CD4-positive, alpha-beta T cell treated with Interleukin-6 at 100 ng/mL for 8 hours (primary cell): Measurements from ENCODE around the gene ZNF415.
"Not testable (repeated sequence)": the region's sequence is repeated elsewhere in the genome, so short reads cannot be mapped to it uniquely, and the experiment has no call there.

Experiments
- DNase-seq: peaks from one replicate; pipeline ENCODE4 v3.0.0-alpha.2; 2020; ENCODE audit warnings: mixed read lengths, low spot score

The ZNF415 gene

DNA sequence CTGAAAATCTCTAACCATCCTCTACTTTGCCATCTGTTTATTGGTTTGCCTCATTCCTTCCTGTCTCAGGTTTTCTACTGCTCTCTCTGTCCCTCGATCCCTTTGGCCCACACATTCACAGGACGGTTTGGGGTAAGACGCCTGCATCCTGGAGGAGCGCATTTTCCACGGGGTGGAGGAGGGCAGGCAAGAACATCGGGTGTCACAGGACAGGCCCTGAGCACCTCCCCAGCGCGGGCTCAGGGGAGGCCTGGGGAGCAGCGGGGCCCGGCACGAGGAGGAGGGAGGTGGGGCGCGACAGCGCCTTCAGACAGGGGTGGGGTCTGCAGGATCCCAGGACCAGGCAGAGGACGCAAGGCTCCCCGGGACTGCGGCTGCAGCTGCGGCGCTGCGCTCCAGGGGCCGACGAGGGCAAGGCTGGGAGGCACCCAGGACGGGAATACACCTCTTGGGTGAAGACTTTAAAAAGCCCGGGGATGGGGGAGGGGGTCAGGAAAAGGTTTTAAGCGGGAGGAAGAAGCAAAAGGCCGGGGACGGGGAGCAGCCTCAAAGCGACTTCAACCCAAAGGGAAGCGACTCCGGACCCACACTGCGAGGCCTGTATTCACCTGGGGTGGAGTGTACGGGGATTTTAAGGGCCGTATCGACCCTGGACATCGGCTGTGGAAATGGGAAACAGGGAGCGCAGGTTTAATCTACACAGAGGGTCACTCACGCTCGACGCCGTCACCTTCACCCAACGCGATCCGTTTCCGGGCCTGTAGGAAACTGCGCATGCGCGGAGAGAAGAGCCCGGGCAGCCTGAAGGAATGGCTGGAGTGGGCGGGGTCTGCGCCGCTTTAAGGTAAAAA, at the start of gene ZNF415:
Gene ZNF415 (minus strand): TSS at position 770 of the 851 bp plus-strand sequence. CDS start 10,234 bp downstream, outside the sequence.
- peak; percentile 7 for DNase-seq

DNA sequence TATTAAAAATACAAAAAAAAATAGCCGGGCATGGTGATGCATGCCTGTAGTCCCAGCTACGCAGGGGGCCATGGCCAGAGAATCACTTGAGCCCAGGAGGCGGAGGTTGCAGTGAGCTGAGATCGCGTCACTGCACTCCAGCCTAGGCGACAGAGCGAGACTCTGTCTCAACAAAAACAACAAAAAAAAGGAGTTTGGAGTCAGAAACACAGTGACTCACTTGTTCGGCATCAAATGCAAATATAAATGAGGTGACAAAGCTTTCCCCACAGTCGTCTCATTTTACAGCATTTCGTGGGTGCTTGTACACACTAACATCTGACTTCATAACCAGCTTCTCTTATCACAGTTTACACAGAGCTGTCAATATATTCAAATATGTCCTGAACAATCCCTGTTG, 49.5 kb upstream of the ZNF415 start:
- no peak for DNase-seq

DNA sequence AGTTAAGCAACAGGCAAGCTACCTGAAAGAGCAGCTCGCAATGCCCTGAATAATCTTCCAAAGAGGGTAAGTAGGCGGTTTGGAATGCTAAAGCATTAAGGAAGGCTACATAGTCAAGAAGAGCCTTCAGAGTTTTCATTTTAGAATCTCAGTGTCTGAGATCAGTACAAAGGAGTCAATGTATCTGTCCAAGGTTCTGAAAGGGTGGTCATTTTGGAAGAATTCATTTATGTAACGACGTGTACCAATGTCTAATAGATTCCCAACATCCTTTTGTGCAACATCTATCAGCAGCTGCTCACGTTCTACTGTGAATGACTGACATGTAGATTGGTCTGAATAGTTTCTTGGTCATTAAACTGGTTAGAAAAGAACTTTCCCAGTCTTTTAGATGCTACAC, 45.3 kb upstream of the ZNF415 start:
- DNase-seq: no peak

DNA sequence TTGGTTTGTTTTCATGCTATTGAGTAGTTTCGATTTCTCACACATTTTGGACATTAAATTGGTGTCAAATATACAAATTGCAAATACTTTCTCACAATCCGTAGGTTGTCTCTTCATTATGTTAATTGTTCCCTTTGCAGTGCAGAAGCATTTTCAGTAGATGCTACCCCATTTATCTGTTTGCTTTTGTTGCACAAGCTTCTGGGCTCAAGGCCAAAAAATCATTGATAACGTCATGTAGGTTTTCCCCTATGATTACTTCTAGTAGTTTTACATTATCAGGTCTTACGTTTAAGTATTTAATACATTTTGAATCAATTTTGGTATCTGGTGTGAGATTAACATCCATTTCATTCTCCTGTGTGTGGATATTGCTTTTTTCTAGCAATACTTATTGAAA, 40.2 kb upstream of the ZNF415 start:
- no peak for DNase-seq

DNA sequence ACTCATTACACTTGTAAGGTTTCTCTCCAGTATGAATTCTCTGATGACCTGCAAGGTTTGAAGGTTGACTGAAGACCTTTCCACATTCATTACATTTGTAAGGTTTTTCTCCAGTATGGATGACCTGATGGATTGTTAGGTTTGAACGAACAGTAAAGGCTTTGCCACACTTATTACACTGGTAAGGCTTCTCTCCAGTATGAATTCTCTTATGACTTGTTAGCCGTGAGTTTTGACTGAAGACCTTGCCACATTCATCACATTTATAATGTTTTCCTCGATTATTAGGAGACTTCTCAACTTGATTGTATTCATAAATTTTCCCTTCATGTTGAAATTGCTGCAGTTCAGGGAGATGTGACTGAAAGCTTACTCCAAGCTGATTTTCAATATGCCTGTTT, 33.0 kb upstream of the ZNF415 start:
- no peak for DNase-seq

DNA sequence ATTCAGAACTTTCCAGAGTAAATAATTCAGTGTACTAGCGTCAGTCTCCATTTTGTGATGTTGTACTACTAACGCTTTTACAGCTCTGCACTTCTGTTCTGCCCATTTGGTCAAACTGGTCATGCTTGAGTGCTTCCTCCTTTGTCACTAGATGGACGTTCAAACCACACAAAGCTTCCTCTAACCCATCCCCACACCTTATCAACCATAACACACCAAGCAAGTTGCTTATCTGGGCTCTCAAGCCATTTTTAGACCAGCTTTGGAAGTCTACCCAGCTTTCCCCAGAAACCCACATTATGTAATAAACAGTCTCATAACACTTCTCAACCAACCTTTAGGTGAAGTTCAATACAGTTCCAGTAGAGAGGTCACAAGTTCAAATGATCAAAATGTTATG, 28.4 kb upstream of the ZNF415 start:
- DNase-seq: no peak

DNA sequence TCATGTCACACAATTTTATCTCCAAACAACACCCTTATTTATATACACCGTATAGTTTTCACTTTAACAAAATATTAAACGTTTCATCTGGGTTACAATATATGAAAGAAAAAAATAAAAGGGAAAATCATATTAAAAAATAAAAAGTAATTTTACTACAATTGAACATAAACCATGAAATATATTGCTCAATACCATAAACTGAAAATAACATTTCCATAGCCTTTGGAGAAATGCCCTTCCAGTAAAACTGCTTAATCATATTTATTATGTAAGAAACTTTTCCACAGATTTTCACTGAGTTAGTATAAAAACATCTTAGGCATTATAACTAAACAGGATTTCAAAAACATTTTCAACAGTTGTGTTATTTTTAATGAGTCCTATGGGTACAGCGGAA, 27.6 kb upstream of the ZNF415 start:
- DNase-seq: no peak

DNA sequence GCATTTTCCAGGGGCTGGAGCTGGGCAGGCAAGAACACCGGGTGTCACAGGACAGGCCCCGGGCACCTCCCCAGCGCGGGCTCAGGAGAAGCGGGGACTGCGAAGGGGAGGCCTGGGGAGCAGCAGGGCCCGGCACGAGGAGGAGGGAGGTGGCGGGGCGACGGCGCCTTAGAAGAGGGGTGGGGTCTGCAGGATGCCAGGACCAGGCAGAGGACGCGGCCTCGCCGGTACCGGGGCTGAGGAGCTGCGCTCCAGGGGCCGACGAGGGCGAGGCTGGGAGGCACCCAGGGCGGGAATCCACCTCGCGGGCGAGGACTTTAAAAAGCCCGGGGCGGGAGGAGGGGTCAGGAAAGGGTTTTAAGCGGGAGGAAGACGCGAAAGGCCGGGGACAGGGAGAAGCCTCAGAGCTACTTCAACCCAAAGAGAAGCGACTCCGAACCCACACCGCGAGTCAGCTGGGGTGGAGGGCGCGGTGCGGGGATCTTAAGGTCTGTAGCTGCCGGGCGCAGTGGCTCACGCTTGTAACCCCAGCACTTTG, 25.5 kb upstream of the ZNF415 start:
- DNase-seq: peak; percentile 4

DNA sequence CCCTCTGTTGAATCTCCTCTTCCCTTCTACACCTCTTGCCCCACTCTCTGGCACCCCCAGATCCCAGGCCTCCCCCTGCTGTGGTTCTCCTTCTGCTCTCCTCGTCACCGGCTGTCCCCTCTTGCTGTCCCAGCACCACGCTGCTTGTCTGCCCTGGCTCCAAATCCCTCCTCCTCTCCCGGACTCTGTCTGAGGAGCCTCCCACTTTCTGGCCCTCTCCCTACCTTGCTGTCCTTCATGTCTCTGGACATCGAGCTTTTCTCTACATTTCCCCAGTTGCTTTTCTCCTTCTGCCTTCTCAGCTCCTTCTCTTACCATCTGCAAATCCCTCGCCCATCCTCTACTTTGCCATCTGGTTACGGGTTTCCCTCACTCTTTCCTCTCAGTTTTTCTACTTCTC, 24.9 kb upstream of the ZNF415 start:
- no peak for DNase-seq

DNA sequence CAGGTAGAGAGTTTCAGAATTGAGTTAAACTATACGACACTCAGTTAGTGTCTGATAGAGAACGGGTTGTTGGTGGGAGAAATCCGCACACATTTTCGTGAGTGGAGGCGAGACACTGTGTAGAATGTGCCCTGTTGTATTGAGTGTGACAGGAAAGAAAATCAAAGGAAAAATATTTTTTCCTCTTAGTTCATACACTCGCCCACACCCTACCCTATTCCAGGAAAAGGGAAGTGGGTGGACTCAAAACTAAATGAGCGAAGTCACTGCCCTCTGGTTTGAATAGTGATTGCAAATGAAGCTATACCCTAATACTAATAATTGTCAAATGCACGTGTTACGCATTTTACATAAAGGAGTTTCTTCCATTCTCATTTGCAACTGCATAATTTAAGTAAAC, 24.1 kb upstream of the ZNF415 start:
- no peak for DNase-seq

DNA sequence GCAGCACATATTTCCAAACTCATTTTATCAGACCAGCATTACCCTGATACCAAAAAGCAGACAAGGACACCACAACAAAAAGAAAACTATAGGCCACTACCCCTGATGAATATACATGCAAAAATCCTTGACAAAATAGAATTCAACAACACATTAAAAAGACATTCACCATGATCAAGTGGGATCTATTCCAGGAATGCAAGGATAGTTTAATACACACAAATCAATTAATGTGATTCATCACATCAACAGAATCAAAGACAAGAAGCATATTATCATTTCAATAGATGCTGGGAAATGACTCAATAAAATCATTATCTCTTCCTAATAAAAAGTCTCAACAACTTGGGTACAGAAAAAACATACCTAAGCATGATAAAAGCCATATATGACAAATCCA, 14.9 kb upstream of the ZNF415 start:
- DNase-seq: no peak

DNA sequence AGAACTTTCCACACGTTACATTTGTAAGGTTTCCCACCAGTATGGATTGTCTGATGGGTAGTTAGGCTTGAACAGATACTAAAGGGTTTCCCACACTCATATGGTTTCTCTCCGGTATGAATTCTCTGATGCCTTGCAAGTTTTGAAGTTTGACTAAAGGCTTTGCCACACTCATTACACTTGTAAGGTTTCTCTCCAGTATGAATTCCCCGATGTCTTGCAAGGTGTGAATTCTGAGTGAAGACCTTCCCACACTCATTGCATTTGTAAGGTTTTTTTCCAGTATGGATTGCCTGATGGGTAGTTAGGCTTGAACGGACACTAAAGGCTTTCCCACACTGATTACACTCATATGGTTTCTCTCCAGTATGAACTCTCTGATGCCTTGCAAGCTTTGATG, 7.6 kb upstream of the ZNF415 start:
- DNase-seq: no peak

DNA sequence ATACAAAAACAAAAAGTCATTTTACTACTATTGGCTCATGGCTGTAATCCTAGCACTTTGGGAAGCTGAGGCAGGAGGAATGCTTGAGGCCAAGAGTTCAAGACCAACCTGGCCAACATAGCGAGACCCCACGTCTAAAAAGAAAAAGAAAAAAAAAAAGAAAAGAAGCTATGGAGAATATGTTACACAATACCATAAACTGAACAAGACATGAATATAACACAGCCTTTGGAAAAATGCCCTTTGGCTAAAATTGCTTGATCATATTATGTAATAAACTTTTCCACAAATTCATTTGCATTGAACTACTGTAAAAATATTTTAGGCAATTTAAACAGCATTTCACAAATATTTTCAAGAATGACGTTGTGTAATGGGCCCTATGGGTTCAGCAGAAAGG, 3.7 kb upstream of the ZNF415 start:
- DNase-seq: no peak

DNA sequence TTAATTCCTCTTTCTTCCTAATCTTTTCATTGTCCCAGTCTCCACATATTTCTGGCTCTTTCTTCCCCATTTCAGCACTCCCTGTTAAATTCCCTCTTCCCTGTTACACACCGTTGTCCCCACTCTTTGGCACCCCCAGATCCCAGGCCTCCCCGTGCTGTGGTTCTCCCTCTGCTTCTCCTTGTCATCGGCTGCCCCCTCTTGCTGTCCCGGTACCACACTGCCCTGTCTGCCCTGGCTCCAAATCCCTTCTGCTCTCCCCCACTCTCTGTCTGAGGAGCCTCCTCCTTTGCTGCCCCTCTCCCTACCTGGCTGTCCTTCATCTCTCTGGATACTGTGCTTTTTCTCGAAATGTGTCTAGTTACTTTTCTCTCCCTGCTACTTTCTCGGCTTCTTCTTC, 983 bp downstream of the ZNF415 start:
- DNase-seq: no peak

DNA sequence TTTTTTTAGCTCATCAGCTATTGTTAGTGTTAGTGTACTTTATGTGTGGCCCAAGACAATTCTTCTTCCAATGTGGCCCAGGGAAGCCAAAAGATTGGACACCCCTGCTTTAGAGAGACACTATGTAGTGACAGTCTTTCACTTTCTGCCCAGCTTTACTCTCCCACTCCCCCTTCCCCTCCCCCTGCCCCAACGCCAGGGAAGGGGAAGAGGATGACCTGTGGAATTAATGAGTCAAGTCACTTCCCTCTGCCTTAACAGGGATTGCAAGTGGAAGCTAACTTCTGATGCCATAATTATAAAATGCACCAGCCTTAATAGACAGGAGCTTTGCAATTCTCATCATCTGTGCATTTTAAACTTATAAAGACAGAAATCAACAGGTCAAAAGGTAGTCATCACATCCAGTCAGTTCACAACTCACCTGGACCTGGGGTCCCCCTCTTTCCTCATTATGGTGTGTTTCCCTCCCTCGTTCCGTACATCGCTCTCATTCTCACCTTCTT, 1.6 kb downstream of the ZNF415 start:
- no peak for DNase-seq

DNA sequence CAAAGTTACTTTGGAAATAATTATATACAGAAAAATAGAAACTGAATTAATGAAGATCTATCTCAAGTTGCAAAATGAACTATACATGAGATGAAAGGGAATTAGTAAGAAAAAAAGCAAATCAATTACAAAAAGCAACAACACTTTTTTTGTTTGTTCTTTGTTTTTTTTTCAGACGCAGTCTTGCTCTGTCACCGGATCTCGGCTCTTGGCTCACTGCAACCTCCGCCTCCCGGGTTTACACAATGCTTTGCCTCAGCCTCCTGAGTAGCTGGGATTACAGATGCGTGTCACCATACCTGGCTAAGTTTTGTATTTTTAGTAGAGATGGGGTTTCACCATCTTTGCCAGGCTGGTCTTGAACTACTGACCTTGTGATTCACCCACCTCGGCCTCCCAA, 2.2 kb downstream of the ZNF415 start:
- no peak for DNase-seq

DNA sequence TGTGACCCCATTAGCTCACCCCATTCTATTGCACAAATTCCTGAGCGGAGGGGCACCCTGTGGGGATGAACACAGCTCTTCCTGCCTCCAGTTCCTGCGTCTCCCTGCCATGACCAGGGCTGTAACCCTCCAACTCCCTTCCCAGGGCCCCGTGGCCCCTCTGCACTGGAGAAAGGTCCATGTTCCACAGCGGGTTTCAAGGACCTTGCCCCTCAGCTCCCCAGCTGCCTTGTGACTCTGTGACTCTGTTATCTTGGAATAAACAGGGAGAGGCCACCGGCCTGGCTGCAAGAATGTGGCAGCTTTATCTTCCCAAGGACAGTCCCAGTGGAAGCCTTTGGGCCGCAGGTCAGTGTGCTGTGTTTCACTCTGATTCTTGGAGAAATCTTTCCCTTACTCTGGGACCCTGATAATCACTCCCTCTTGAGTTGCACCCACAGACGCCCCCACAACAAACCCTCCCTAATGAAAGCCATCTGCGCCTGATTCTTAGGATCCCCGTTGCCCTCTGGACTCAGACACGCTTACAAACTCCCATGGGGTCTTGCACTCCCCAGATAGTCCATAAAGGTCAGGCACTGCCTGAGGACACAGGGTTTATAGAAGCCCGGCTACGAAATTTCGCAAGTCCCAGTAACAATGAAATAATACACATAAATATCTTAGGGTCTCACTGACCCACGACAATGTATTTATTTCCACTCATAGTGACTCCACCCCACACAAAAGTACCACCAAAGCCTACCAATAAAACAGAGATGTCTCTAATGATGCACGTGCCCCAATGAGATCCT, 5.8 kb downstream of the ZNF415 start:
- not testable (repeated sequence) for DNase-seq

DNA sequence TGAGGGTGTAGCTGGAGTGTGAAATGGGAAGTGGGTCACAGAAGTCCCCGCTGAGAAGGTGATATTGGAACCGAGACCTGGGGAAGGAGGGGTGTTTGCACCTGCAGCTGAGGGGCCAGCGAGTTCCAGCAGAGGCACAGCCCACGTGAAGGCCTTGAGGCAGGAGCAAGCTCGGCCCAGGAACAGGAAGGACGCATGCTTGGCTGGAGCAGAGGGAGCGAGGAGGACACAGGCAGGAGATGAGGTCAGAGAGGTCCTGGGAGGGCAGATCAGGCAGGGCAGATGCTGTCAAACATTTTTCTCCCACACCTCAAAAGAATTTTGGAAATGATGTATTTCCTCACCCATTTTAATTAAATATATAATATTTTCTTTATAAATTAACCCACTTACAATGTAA, 9.3 kb downstream of the ZNF415 start:
- no peak for DNase-seq

DNA sequence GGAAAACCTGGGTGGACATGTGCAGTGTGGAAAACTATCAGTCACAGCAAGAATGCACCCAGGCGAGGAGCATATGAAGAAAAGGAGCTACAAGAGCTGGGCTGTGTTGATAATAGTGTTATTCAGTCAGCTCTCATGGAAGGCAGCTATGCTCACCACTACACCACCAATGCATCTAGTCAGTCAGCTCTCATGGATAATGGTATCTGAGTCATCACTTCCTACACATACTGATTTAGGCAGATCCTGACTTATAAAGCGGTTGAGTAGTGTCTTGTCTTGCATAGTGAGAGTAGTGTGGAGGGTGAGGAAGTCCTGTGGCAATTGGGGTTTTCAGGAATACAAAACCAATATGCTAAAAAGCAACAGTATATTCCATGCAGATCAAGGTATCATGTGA, 20.4 kb downstream of the ZNF415 start:
- no peak for DNase-seq

DNA sequence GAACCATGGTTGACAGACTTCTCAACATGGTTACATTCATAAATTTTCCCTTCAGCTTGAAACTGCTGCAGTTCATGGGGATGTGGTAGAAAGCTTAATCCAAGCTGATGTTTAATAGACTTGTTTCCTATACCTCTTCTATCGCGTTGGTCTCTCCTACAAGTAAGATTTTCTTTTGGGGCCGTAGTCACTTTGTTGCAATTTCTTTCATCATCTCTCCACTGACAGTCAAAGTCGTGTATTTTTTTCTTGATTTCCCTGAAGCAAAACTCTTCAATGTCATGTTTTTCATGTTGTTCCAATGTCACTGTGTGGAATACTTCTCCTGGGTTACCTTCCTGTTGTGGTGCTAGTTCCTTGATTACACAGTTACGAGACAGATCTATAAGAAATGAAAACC, 23.2 kb downstream of the ZNF415 start:
- no peak for DNase-seq

DNA sequence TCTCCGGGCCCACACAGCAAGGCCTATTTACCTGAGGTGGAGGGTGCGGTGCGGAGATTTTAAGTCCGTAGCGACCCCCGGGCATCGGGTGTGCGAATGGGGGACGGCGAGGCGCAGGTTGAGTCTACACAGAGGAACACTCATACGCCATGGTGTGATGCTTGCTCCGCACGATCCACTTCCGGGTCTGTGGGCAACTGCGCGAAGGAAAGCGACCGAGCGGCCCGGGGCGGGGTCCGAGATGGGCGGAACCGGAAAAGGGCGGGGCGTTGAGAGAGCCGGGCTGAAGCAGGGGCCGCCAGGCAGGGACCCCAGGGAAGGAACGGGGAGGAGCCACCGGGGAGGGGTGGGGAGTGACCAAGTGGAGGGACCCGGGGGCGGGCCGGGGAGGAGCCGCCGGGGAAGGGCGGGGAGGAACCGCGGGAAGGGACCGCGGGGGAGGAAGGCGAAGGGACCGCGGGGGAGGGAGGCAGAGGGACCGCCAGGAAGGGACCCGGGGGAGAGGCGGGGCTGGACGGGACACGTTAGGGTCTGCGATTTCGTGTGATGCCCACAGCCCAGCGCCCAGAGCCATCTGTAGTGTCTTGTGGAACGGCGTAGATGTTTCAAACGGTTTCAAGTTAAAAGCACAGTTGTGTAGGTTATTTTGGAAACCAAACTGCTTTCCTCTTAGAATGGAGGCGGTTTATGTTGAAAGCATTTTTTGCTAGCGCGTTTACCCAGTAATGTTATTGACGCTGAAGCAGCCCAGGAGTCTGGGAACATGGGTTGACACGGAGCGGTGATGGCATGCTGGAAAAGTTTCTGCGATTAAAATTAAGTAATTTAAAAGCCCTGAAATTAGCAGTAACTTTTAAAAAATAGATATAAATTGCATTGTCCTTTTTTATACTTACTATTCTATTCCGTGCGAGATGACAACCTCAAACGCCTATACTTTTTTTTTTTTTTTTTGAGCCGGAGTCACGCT, 29.2 kb downstream of the ZNF415 start, which contains the start of gene ZNF160:
Gene ZNF160 (minus strand): TSS at position 189 of the 970 bp plus-strand sequence. CDS start 17,146 bp downstream, outside the sequence.
- DNase-seq: peak; percentile 98
